GM12878 (cell line): Measurements from ENCODE around the gene SMIM32.

Experiments
- CEBPB ChIP-seq, 2 experiments: fragments of 150-350 bp in 1 of 2; IDR thresholded peaks; 2 replicates each; pipeline ENCODE4 v1.6.1; 2012 to 2014; ENCODE audit warnings: low read depth in 2 of 2, low read length in 2 of 2, borderline replicate concordance in 1 of 2, inconsistent platforms in 1 of 2
- EED ChIP-seq: sonication (generic); IDR thresholded peaks from 2 replicates; pipeline ENCODE4 v1.6.1; 2016; ENCODE audit warnings: antibody characterized with exemption, low read depth
- POLR2A ChIP-seq: IDR thresholded peaks from 2 replicates; pipeline ENCODE4 v1.6.1; 2011; ENCODE audit warnings: low read depth, mild to moderate bottlenecking, low read length
- SIN3A ChIP-seq: IDR thresholded peaks from 2 replicates; pipeline ENCODE4 v1.6.1; 2012; ENCODE audit warnings: low read depth, low read length, improper control_type of control experiment
- ZNF24 ChIP-seq: fragments of 450-650 bp; IDR thresholded peaks from 2 replicates; pipeline ENCODE4 v1.6.1; 2017; ENCODE audit warnings: antibody characterized with exemption, mild to moderate bottlenecking
- TF ChIP-seq, protein P1 (sequence below), 3 experiments: IDR thresholded peaks in 2 of 3; conservative IDR thresholded peaks in 1 of 3; 2 replicates each; pipeline ENCODE4 v1.5.1; 2011; ENCODE audit warnings: low read depth in 3 of 3, low read length in 3 of 3, mild to moderate bottlenecking in 3 of 3, control low read depth in 2 of 3, moderate library complexity in 2 of 3, inconsistent platforms in 1 of 3, mixed read lengths in 1 of 3; ENCODE audit not compliant: control insufficient read depth in 2 of 3, insufficient read depth in 1 of 3; ENCODE audit errors: extremely low read depth in 1 of 3

DNA sequence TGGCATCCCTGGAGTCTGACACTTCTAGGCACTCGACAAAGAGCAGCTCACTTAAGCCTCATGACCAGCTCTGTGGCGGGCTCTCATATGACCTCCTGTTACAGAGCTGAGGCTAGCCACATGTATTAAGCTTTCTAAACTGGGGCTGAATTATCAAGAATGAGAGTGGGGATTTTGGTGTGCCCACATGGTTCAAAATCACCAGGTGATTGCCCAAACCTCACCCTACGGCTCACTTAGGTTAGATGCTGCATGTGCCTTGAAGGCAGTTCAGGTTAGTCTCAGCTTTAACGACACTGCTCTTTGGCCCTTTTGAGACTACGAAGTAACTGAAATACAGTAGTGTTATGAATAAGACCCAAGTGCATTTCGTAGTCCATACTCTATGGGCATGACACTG, 39.4 kb upstream of the SMIM32 start:
- no peak for TF ChIP-seq EED
- no peak for TF ChIP-seq POLR2A
- TF ChIP-seq ZNF24, result no peak
- no peak for TF ChIP-seq CEBPB (IDR thresholded peaks at IDR 0.05; ENCODE audit: borderline replicate concordance in 1 of 2, low read depth in 2 of 2, low read length in 2 of 2)
- no peak for TF ChIP-seq SIN3A
- TF ChIP-seq, protein P1, sequence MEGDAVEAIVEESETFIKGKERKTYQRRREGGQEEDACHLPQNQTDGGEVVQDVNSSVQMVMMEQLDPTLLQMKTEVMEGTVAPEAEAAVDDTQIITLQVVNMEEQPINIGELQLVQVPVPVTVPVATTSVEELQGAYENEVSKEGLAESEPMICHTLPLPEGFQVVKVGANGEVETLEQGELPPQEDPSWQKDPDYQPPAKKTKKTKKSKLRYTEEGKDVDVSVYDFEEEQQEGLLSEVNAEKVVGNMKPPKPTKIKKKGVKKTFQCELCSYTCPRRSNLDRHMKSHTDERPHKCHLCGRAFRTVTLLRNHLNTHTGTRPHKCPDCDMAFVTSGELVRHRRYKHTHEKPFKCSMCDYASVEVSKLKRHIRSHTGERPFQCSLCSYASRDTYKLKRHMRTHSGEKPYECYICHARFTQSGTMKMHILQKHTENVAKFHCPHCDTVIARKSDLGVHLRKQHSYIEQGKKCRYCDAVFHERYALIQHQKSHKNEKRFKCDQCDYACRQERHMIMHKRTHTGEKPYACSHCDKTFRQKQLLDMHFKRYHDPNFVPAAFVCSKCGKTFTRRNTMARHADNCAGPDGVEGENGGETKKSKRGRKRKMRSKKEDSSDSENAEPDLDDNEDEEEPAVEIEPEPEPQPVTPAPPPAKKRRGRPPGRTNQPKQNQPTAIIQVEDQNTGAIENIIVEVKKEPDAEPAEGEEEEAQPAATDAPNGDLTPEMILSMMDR (IDR thresholded peaks at IDR 0.05 in 2 of 3, conservative IDR thresholded peaks at IDR 0.05 in 1 of 3; ENCODE audit: control insufficient read depth in 2 of 3, extremely low read depth in 1 of 3, insufficient read depth in 1 of 3, low read depth in 3 of 3, low read length in 3 of 3), result no peak
